Gastrocnemius medialis (tissue), 4 donors: ENCODE results near the gene POLR2B. TPM values are rescaled to one million over a fixed set of nuclear protein-coding genes. Genes with fewer than 3 reads are reported as not detected.

ENCODE experiments used
- ATAC-seq, 2 donors: fragments of 150-250 bp; one replicate each; pipeline ENCODE4 v1.9.1; 2016
- DNase-seq, 2 donors: peaks; one replicate each; pipeline ENCODE4 v3.0.0-alpha.2; 2019
- H3K27ac ChIP-seq, 4 donors: fragments of 200-600 bp; sonication (generic); 1 replicate in 1 of 4; 2 replicates in 3 of 4; pipeline ENCODE4 v1.5.1; 2016 to 2018; ENCODE audit warnings: mild to moderate bottlenecking in 2 of 4, moderate library complexity in 1 of 4
- H3K27me3 ChIP-seq, 3 donors: fragments of 200-600 bp; sonication (generic) in 2 of 3; 1 replicate in 1 of 3; 2 replicates in 2 of 3; pipeline versions ENCODE4 v1.5.1 to v1.6.0; 2016 to 2019; ENCODE audit warnings: mild to moderate bottlenecking in 1 of 3, moderate library complexity in 1 of 3
- H3K36me3 ChIP-seq, 2 donors: fragments of 200-600 bp; sonication (generic) in 1 of 2; one replicate each; pipeline ENCODE4 v1.5.1; 2017 to 2018
- H3K4me1 ChIP-seq, 2 donors: fragments of 200-600 bp; sonication (generic) in 1 of 2; one replicate each; pipeline ENCODE4 v1.5.1; 2016 to 2017; ENCODE audit warnings: mild to moderate bottlenecking in 2 of 2
- H3K4me3 ChIP-seq, 4 donors: fragments of 200-600 bp; sonication (generic) in 3 of 4; 1 replicate in 1 of 4; 2 replicates in 3 of 4; pipeline ENCODE4 v1.5.1; 2016 to 2019; ENCODE audit warnings: mild to moderate bottlenecking in 2 of 4
- H3K9me3 ChIP-seq, 3 donors: fragments of 200-600 bp; sonication (generic) in 2 of 3; 1 replicate in 1 of 3; 2 replicates in 2 of 3; pipeline ENCODE4 v1.5.1; 2016 to 2019
- CTCF ChIP-seq, 5 experiments: fragments of 450-650 bp in 3 of 5; fragments of 200-600 bp in 2 of 5; sonication (generic) in 2 of 5; IDR thresholded peaks in 4 of 5; conservative IDR thresholded peaks in 1 of 5; 1 replicate in 4 of 5; 2 replicates in 1 of 5; pipeline ENCODE4 v1.5.1; 2016 to 2019; ENCODE audit warnings: antibody characterized with exemption in 5 of 5, mild to moderate bottlenecking in 3 of 5, moderate library complexity in 3 of 5
- POLR2A ChIP-seq, 2 donors: fragments of 450-650 bp; IDR thresholded peaks; one replicate each; pipeline ENCODE4 v1.6.1; 2017; ENCODE audit warnings: antibody characterized with exemption in 2 of 2, mild to moderate bottlenecking in 2 of 2, moderate library complexity in 2 of 2
- in situ Hi-C, 4 donors: fragments of 200-750 bp; cut with MboI; loops; one replicate each; pipeline versions ENCODE4 v1.15.0 to v1.8.0; 2017; ENCODE audit warnings: low sequenced_read_pairs in 4 of 4
- intact Hi-C: fragments of 100-400 bp; cut with DNase I; formaldehyde crosslinking; loops from one replicate; pipeline ENCODE4 v1.15.1; 2023; ENCODE audit warnings: low total_unique reads
- total RNA-seq, 4 donors: library from RNA; depleted of rRNA; stranded (reverse); fragments of >200 nt; gene quantifications; one replicate each; pipeline versions ENCODE4 v1.1.0 to v1.2.3, GENCODE V29; 2016

POLR2B gene
- total RNA-seq, 4 donors from 2014 or later, result 67.1 to 90.7 (median 84.1) TPM

- H3K4me1 ChIP-seq, result no peaks in the 10 kb centered on the region
- ATAC-seq, result no peak
- intact Hi-C loops, result no loop called here
- TF ChIP-seq POLR2A (IDR thresholded peaks at IDR 0.05), result no peak
- TF ChIP-seq CTCF (IDR thresholded peaks at IDR 0.05 in 4 of 5, conservative IDR thresholded peaks at IDR 0.05 in 1 of 5), result no peak
- no peaks in the 10 kb centered on the region for H3K9me3 ChIP-seq
- in situ Hi-C loops, result no loop called here
- no peaks in the 10 kb centered on the region for H3K27me3 ChIP-seq
- no peak overlapping the region for H3K4me3 ChIP-seq
- DNase-seq, result no peak
- no peaks in the 10 kb centered on the region for H3K36me3 ChIP-seq
- no peak overlapping the region for H3K27ac ChIP-seq
Measured at GRCh38 chr4:56940403-56940802, 38.3 kb upstream of the POLR2B start.

GRCh38 chr4:56940971-56941370 lies 37.7 kb upstream of the POLR2B start:
- H3K27ac ChIP-seq, result no peak overlapping the region
- no peak for DNase-seq
- no peak for ATAC-seq
- no peaks in the 10 kb centered on the region for H3K36me3 ChIP-seq
- in situ Hi-C loops, result no loop called here
- no peaks in the 10 kb centered on the region for H3K27me3 ChIP-seq
- H3K4me3 ChIP-seq, result no peak overlapping the region
- no peak for TF ChIP-seq POLR2A (IDR thresholded peaks at IDR 0.05)
- no peak for TF ChIP-seq CTCF (IDR thresholded peaks at IDR 0.05 in 4 of 5, conservative IDR thresholded peaks at IDR 0.05 in 1 of 5)
- no peaks in the 10 kb centered on the region for H3K4me1 ChIP-seq
- no peaks in the 10 kb centered on the region for H3K9me3 ChIP-seq
- intact Hi-C loops, result no loop called here

GRCh38 chr4:56941403-56941802 lies 37.3 kb upstream of the POLR2B start:
- H3K27ac ChIP-seq, result no peak overlapping the region
- no peak for DNase-seq
- H3K9me3 ChIP-seq, result no peaks in the 10 kb centered on the region
- no peak for ATAC-seq
- H3K4me1 ChIP-seq, result no peaks in the 10 kb centered on the region
- TF ChIP-seq CTCF (IDR thresholded peaks at IDR 0.05 in 4 of 5, conservative IDR thresholded peaks at IDR 0.05 in 1 of 5) (no peak), POLR2A (IDR thresholded peaks at IDR 0.05) (no peak)
- in situ Hi-C loops, result no loop called here
- H3K36me3 ChIP-seq, result no peaks in the 10 kb centered on the region
- intact Hi-C loops, result no loop called here
- no peaks in the 10 kb centered on the region for H3K27me3 ChIP-seq
- no peak overlapping the region for H3K4me3 ChIP-seq

- Histone ChIP-seq H3K4me3 (no peak overlapping the region), H3K36me3 (no peaks in the 10 kb centered on the region), H3K4me1 (peaks cover 6% of the 10 kb centered on the region in 2 donors), H3K27ac (no peak overlapping the region), H3K9me3 (no peaks in the 10 kb centered on the region), H3K27me3 (no peaks in the 10 kb centered on the region)
- ATAC-seq, result no peak
- in situ Hi-C loops, result no loop called here
- intact Hi-C loops, result no loop called here
- DNase-seq, result no peak
- TF ChIP-seq CTCF (IDR thresholded peaks at IDR 0.05 in 4 of 5, conservative IDR thresholded peaks at IDR 0.05 in 1 of 5), result no peak
- TF ChIP-seq POLR2A (IDR thresholded peaks at IDR 0.05), result no peak
Measured at GRCh38 chr4:56953680-56954520, 24.8 kb upstream of the POLR2B start.
